CD4-positive, alpha-beta T cell treated with Interleukin-4 for 4 hours (primary cell): ENCODE measurements around the gene MAZ.
A peak's percentile ranks its signal among the peaks of the same experiment; 100 is the strongest.
"Not testable (repeated sequence)": the region's sequence is repeated elsewhere in the genome, so short reads cannot be mapped to it uniquely, and the experiment has no call there.

ENCODE experiments used
- DNase-seq: peaks from one replicate; pipeline ENCODE4 v3.0.0-alpha.2; 2020

MAZ gene

DNA sequence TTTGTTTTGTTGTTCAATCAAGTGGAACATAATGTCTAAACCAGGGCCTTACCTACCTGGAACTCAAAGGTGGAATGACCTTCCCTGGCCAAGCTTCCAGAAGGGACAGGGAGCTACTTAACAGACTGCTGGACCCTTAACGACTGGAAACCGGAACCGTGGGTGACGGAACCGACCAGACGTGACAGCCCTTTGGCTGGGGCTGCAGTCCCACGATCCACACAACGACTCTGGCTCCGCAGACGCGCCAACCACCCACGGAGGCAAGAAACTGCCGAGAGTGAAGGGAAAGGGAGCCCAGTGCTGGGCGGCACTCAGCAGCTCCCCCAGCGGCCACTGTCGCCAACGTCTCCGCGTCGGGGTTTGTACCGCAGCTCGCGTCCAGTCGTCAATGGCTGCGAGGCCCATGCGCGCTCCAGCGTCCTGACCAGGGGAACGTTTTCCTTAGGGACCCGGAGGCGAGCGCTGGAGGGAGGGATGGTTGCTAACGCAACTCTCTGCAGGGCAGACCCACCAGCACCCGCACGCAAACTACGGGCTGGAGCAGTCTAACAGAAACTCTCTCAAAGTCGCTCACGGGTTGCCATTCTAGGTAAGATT lies 21.3 kb upstream of the MAZ start:
- peak; percentile 70 for DNase-seq

- DNase-seq = not testable (repeated sequence)
Observed at GRCh38 chr16:29787155-29787554, 19.2 kb upstream of the MAZ start.

- no peak for DNase-seq
Observed at GRCh38 chr16:29789775-29790182, 16.6 kb upstream of the MAZ start.

- peak; percentile 100 for DNase-seq
Observed at GRCh38 chr16:29790183-29790948, 16.0 kb upstream of the MAZ start, which contains the start of gene KIF22. TSS of gene KIF22 (plus strand) at chr16:29790751. CDS start at chr16:29790760, 9 bp downstream.

- peak; percentile 43 for DNase-seq
Observed at GRCh38 chr16:29790949-29791844, 15.1 kb upstream of the MAZ start.

DNA sequence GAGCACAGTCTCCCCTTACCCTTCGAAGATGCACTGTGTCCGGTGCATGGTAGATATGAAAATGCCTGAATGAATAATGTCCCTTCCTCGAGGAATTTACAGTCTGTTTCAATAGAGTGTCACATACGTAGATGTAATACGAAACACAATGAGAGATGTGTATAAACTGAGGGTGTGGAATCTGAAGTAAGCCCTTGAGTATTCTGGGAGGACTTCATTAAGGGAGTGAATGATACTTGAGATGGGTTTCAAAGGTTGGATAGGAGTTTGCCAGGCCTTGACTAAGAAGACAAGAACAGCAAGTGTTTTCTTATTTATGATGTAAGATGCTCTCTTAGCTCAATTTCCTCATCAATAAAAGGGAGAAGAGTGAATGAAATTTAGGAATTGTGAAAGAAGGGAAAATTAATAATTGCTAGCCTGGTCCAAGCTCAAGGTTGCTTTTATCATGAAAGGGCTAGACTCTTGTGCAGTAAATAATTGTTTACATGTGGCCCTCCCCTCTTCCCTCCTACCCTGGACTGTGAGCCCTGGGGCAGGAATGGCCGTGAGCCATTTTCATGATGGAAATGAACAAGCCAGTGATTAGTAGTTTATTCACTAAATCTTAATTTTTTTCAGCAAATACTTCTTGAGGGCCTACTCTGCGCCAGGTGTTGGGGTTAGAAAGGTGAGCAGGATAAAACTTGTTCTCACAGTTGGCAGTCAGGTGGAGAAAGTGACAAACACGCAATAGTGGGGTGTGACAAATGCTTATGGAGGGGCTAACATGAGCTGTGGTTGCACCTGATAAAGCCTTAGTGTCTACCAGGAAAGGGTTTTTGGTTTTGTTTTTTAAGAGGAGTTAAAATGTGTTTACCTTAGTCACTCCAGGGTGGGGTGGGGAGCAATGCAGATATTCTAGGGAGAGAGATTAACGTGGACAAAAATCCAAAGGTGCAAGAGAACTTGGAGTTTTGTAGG lies 14.2 kb upstream of the MAZ start:
- DNase-seq = peak; percentile 45

- not testable (repeated sequence) for DNase-seq
Observed at GRCh38 chr16:29793153-29793552, 13.2 kb upstream of the MAZ start.

DNA sequence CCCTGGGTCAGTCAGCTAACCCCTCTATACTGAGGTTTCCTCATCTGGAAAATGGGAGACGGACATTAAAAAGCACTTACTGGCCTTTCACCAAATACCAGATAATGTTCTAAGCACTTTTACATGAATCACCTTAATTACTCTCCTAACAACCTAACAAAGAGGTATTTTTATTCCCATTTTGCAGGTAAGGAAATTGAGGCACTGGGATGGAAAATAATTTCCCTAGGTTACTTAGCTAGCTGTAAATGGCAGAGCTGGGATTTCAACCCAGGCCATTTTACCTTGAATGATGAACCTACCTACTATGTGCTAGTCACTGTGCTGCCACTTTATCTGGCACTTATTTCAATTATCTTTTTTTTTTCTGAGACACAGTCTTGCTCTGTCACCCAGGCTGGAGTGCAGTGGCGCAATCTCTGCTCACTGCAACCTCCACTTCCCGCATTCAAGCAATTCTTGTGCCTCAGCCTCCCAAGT lies 12.1 kb upstream of the MAZ start:
- DNase-seq = no peak

GRCh38 chr16:29802416-29802935 lies 3.9 kb upstream of the MAZ start:
- DNase-seq = no peak

DNA sequence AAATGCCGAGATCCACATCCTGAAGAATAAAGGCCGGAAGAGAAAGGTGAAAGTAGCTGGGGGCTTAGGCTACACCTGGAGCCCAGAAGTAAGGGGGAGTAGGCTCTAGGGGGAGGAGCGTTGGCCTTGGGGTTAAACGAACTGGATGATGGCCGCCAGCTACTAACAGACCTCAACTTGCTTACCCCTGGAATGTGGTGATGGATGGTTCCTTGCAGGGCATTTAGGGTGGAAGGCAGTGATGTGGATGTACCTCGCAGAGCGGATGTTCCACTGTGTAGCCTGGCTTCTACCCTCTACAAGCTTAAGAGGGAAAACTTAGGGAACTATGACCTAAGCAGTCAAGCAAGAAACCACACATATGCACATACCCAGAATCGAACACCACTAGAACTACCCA lies 2.3 kb upstream of the MAZ start:
- DNase-seq = no peak

GRCh38 chr16:29804455-29805231 lies 1.7 kb upstream of the MAZ start:
- no peak for DNase-seq

DNA sequence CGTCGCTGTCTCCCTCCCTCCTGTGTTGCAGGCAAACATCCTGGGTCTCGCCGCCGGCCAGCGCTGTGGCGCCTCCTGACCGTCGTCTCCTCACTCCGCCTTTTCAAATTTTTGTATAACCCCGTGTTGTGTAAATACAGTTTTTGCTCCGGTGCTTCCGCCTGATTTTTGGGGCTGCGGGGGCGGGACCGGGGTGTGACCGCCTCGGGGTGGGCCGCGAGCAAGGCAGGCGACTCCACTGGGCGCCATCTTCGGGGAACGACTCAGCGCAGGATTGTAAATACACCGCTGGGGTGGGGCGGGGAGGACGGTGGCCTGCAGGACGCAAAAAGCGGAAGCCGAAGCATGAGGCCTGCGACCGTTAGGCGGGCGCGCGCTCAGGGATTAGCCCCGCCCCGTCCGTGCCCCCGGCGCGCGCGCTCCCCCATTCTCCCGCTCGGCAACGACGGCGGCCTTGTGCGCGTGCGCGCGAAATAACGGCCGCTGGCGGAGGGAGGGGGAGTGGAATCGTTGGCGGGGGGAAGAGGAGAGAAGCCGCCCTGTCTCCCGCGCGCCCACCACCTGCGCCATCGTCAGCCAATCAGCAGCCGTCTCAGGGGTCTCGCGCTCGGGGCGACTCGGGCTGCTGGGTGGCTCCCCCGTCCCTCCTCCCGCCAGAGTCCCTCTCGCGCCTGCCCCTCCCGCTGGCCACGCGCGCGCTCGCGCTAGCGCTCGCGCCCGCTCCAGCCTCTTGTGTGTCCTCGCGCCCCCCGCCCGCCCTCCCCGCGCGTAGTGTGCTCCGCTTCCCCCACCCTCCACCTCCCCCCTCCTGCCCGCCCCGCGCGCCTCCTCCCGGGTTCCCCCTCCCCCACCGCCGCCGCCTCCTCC lies 864 bp upstream of the MAZ start:
- DNase-seq = peak; percentile 99

- no peak for DNase-seq
Observed at GRCh38 chr16:29806641-29807425, 504 bp downstream of the MAZ start.

DNA sequence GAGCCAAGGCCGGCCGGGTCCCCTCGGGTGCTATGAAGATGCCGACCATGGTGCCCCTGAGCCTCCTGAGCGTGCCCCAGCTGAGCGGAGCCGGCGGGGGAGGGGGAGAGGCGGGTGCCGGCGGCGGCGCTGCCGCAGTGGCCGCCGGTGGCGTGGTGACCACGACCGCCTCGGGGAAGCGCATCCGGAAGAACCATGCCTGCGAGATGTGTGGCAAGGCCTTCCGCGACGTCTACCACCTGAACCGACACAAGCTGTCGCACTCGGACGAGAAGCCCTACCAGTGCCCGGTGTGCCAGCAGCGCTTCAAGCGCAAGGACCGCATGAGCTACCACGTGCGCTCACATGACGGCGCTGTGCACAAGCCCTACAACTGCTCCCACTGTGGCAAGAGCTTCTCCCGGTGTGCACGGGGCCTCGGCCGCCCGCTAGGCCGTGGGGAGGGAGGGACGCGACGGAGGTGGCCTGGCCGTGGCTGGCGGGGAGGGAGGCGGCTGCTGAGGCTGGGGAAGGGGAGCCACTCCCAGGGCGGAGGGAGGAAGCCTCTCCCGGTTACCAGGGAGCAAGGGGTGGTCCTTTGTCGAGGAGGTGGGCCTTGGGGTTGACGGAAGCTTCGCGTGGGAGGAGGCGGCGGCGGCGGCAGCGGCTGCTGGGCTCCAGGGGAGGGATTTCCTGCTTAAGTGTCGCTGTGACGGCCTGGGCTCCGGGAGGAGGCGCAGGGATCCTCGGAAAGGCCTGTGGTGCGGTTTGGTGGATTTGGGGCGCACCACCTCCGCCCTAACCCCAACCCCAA lies 1.3 kb downstream of the MAZ start:
- peak; percentile 90 for DNase-seq

DNA sequence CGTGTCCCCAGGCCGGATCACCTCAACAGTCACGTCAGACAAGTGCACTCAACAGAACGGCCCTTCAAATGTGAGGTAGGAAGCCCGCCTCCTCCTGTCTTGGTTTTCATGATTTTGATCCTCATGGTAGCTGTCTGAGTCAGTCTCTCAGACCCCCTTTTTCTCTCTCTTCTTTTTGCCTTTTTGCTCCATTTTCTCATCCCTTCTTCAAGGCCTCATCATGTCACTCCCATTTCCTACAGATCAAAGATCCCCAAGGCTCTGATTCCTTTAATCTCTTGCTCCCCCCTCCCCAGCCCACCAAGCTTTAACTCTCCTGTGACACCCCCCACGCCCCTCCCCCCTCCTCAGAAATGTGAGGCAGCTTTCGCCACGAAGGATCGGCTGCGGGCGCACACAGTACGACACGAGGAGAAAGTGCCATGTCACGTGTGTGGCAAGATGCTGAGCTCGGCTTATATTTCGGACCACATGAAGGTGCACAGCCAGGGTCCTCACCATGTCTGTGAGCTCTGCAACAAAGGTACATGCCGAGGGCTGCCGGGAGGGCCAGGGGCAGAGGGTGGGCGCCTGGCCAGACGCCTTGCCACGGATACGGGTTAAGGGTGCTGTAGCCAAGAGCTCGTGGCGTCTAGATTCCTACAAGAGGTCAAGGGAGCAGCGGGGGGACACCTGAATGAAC lies 2.0 kb downstream of the MAZ start:
- DNase-seq = no peak

GRCh38 chr16:29809031-29809747 lies 2.9 kb downstream of the MAZ start:
- no peak for DNase-seq
